MM.1S (cell line): ENCODE data around the gene SDCBP2.

Experiments
- CTCF ChIP-seq: fragments of 300-600 bp; sonication (generic); IDR thresholded peaks from 2 replicates; pipeline ENCODE4 v1.5.1; 2016; ENCODE audit warnings: antibody characterized with exemption, low read length, mixed read lengths
- EZH2phosphoT487 ChIP-seq: fragments of 300-600 bp; sonication (generic); IDR thresholded peaks from 2 replicates; pipeline ENCODE4 v1.6.1; 2018; ENCODE audit warnings: antibody characterized with exemption, low read length

- TF ChIP-seq CTCF (no peak), EZH2phosphoT487 (no peak)
These were observed 48.5 kb upstream of the SDCBP2 start for GRCh38 chr20:1377341-1377871.
